IMR-90 (cell line): ENCODE data around the gene DAGLA. TPM values are rescaled to one million over a fixed set of nuclear protein-coding genes. Genes with fewer than 3 reads are reported as not detected.

Experiments used
- ATAC-seq: fragments of 200-7000 bp; cut with Tn5 transposase; 2 replicates; pipeline ENCODE4 v1.9.1; 2020; ENCODE audit warnings: low read depth, mild to moderate bottlenecking, moderate library complexity
- BruUV-seq: library from RNA; stranded (reverse); fragments of 400-500 nt; replicated peaks from 2 replicates; lab custom pipeline; 2021; lab: Mats Ljungman, UMichigan
- CTCF ChIA-PET: fragments of 300-600 bp; formaldehyde crosslinking; extraction: SDS; loops from one replicate; lab custom pipeline; 2021; ENCODE audit warnings: antibody characterized with exemption; lab: Yijun Ruan, JAX
- POLR2A ChIA-PET: fragments of 300-600 bp; sonication (Branson Sonifier 250); formaldehyde crosslinking; loops from one replicate; lab custom pipeline; 2022; ENCODE audit warnings: antibody characterized with exemption; ENCODE audit not compliant: unreplicated experiment; lab: Charles Lee
- DNase-seq: peaks from one replicate; pipeline ENCODE4 v3.0.0; 2013
- H2AFZ ChIP-seq: replicated peaks from 2 replicates; pipeline ENCODE3; 2013; ENCODE audit warnings: low read length, mild to moderate bottlenecking; ENCODE audit not compliant: poor library complexity
- H2AK5ac ChIP-seq: 2 replicates; pipeline ENCODE4 v1.6.1; 2013; ENCODE audit warnings: low read depth, low read length, inconsistent platforms
- H2AK9ac ChIP-seq: replicated peaks from 2 replicates; pipeline ENCODE3; 2013; ENCODE audit warnings: mild to moderate bottlenecking, low read depth, low read length, moderate library complexity; ENCODE audit not compliant: poor library complexity
- H2BK120ac ChIP-seq: 2 replicates; pipeline ENCODE4 v1.6.1; 2013; ENCODE audit warnings: low read depth, low read length, inconsistent platforms
- H2BK15ac ChIP-seq: 3 replicates; pipeline ENCODE4 v1.6.1; 2013; ENCODE audit warnings: low read depth, low read length, inconsistent platforms
- H2BK20ac ChIP-seq: 2 replicates; pipeline ENCODE4 v1.6.1; 2013; ENCODE audit warnings: low read depth, mild to moderate bottlenecking, inconsistent platforms, low read length, moderate library complexity
- H2BK5ac ChIP-seq: 2 replicates; pipeline ENCODE4 v1.6.1; 2013; ENCODE audit warnings: mild to moderate bottlenecking, low read depth, low read length, inconsistent platforms; ENCODE audit not compliant: poor library complexity, severe bottlenecking
- H3K14ac ChIP-seq: replicated peaks from 2 replicates; pipeline ENCODE4 v1.6.1; 2013; ENCODE audit warnings: low read depth, low read length, inconsistent platforms
- H3K18ac ChIP-seq: 2 replicates; pipeline ENCODE4 v1.6.1; 2013; ENCODE audit warnings: low read depth, low read length, control low read depth
- H3K23ac ChIP-seq: 2 replicates; pipeline ENCODE4 v1.6.1; 2013; ENCODE audit warnings: low read depth, low read length, inconsistent platforms
- H3K27ac ChIP-seq: 2 replicates; pipeline ENCODE4 v1.5.1; 2013; ENCODE audit warnings: mild to moderate bottlenecking, control low read depth, low read length; ENCODE audit not compliant: insufficient read depth
- H3K27me3 ChIP-seq: 2 replicates; pipeline ENCODE4 v1.6.1; 2013; ENCODE audit warnings: low read length; ENCODE audit not compliant: control insufficient read depth, insufficient read depth
- H3K36me3 ChIP-seq: 2 replicates; pipeline ENCODE4 v1.6.1; 2013; ENCODE audit warnings: low read length, mixed read lengths; ENCODE audit not compliant: control insufficient read depth, insufficient read depth
- H3K4ac ChIP-seq: 2 replicates; pipeline ENCODE4 v1.6.1; 2013; ENCODE audit warnings: low read depth, low read length, inconsistent platforms
- H3K4me1 ChIP-seq: 2 replicates; pipeline ENCODE4 v1.6.1; 2013; ENCODE audit warnings: low read length, mixed read lengths; ENCODE audit not compliant: control insufficient read depth, insufficient read depth
- H3K4me2 ChIP-seq: 2 replicates; pipeline ENCODE4 v1.6.1; 2013; ENCODE audit warnings: low read depth, mild to moderate bottlenecking, control low read depth, low read length, moderate library complexity
- H3K4me3 ChIP-seq: 2 replicates; pipeline ENCODE4 v1.5.1; 2013; ENCODE audit warnings: low read depth, mild to moderate bottlenecking, control low read depth, low read length, moderate library complexity; ENCODE audit not compliant: insufficient read depth
- H3K56ac ChIP-seq: 2 replicates; pipeline ENCODE4 v1.6.1; 2013; ENCODE audit warnings: low read length, inconsistent platforms; ENCODE audit not compliant: insufficient read depth; ENCODE audit errors: extremely low read depth
- H3K79me1 ChIP-seq, 2 experiments: 2 replicates each; pipeline ENCODE4 v1.6.1; 2013; ENCODE audit warnings: low read length in 2 of 2, inconsistent platforms in 1 of 2, low read depth in 1 of 2
- H3K9ac ChIP-seq: 2 replicates; pipeline ENCODE4 v1.6.1; 2013; ENCODE audit warnings: low read depth, low read length, control low read depth
- H3K9me1 ChIP-seq: 2 replicates; pipeline ENCODE4 v1.6.1; 2013; ENCODE audit warnings: low read length, inconsistent platforms; ENCODE audit not compliant: insufficient read depth
- H3K9me3 ChIP-seq: 2 replicates; pipeline ENCODE4 v1.6.1; 2013; ENCODE audit warnings: low read length; ENCODE audit not compliant: control insufficient read depth, insufficient read depth
- H4K20me1 ChIP-seq: 2 replicates; pipeline ENCODE4 v1.6.1; 2013; ENCODE audit warnings: low read length, inconsistent platforms; ENCODE audit not compliant: insufficient read depth
- H4K5ac ChIP-seq: 2 replicates; pipeline ENCODE4 v1.6.1; 2013; ENCODE audit warnings: mild to moderate bottlenecking, low read depth, low read length, control low read depth
- H4K8ac ChIP-seq, 2 experiments: 2 replicates each; pipeline ENCODE4 v1.6.1; 2013; ENCODE audit warnings: low read depth in 2 of 2, low read length in 2 of 2, control low read depth in 1 of 2, inconsistent platforms in 1 of 2
- H4K91ac ChIP-seq: 2 replicates; pipeline ENCODE4 v1.6.1; 2013; ENCODE audit warnings: low read depth, low read length, inconsistent platforms; ENCODE audit not compliant: insufficient read depth
- BHLHE40 ChIP-seq: fragments of 150-350 bp; IDR thresholded peaks from 2 replicates; pipeline ENCODE4 v1.6.1; 2016; ENCODE audit warnings: mild to moderate bottlenecking, low read depth, low read length
- CEBPB ChIP-seq: IDR thresholded peaks from 2 replicates; pipeline ENCODE4 v1.6.1; 2012; ENCODE audit warnings: low read depth, low read length, improper control_type of control experiment
- CHD1 ChIP-seq: IDR thresholded peaks from 2 replicates; pipeline ENCODE4 v1.6.1; 2012; ENCODE audit warnings: low read depth, low read length, improper control_type of control experiment
- FOS ChIP-seq: fragments of 150-350 bp; IDR thresholded peaks from 2 replicates; pipeline ENCODE4 v1.6.1; 2016; ENCODE audit warnings: low read depth, low read length
- MAFK ChIP-seq: IDR thresholded peaks from 2 replicates; pipeline ENCODE4 v1.6.1; 2012; ENCODE audit warnings: low read depth, low read length, improper control_type of control experiment
- MAZ ChIP-seq: IDR thresholded peaks from 2 replicates; pipeline ENCODE4 v1.6.1; 2012; ENCODE audit warnings: low read depth, mild to moderate bottlenecking, low read length, improper control_type of control experiment, moderate library complexity, borderline replicate concordance
- MXI1 ChIP-seq: IDR thresholded peaks from 2 replicates; pipeline ENCODE4 v1.6.1; 2012; ENCODE audit warnings: low read depth, mild to moderate bottlenecking, low read length, moderate library complexity, borderline replicate concordance
- NFE2L2 ChIP-seq: fragments of 150-350 bp; IDR thresholded peaks from 2 replicates; pipeline ENCODE4 v1.6.1; 2016; ENCODE audit warnings: low read depth, mild to moderate bottlenecking, low read length
- POLR2A ChIP-seq: IDR thresholded peaks from 2 replicates; pipeline ENCODE4 v1.6.1; 2012; ENCODE audit warnings: mild to moderate bottlenecking, low read depth, low read length
- RAD21 ChIP-seq: IDR thresholded peaks from 2 replicates; pipeline ENCODE4 v1.6.1; 2012; ENCODE audit warnings: low read length, improper control_type of control experiment
- RCOR1 ChIP-seq: IDR thresholded peaks from 2 replicates; pipeline ENCODE4 v1.6.1; 2012; ENCODE audit warnings: mild to moderate bottlenecking, low read length, improper control_type of control experiment; ENCODE audit not compliant: insufficient replicate concordance
- RFX5 ChIP-seq: IDR thresholded peaks from 2 replicates; pipeline ENCODE4 v1.8.0; 2012; ENCODE audit warnings: low read depth, mild to moderate bottlenecking, low read length, moderate library complexity
- SMC3 ChIP-seq: fragments of 150-350 bp; IDR thresholded peaks from 2 replicates; pipeline ENCODE4 v1.6.1; 2016; ENCODE audit warnings: low read depth, mild to moderate bottlenecking, antibody characterized with exemption, low read length, moderate library complexity
- whole genome bisulfite sequencing, 2 experiments: methylation state at CpG; one replicate each; pipeline versions ENCODE4 v1.1.5 to v1.1.7; 2013; ENCODE audit warnings: missing lambda C conversion rate in 2 of 2; ENCODE audit not compliant: insufficient read length in 1 of 2; ENCODE audit errors: extremely low coverage in 2 of 2; 5-methylcytosine and 5-hydroxymethylcytosine counted together
- dilution Hi-C: fragments of 300-500 bp; cut with HindIII; formaldehyde crosslinking; loops from one replicate; pipeline ENCODE4 v1.14.3; 2018; ENCODE audit warnings: low sequenced_read_pairs; ENCODE audit not compliant: unreplicated experiment
- in situ Hi-C: fragments of 300-500 bp; cut with MboI; formaldehyde crosslinking; loops from 3 replicates; pipeline ENCODE4 v1.14.3; 2019; ENCODE audit warnings: low sequenced_read_pairs, inconsistent platforms, mixed read lengths
- intact Hi-C: fragments of 100-400 bp; cut with micrococcal nuclease; formaldehyde crosslinking; loops from 2 replicates; pipeline ENCODE4 v1.10.0; 2022
- polyA plus RNA-seq, 3 experiments: library from polyadenylated mRNA; depleted of rRNA; stranded (reverse); fragments of >200 nt; gene quantifications; 2 replicates each; pipeline ENCODE4 v1.2.3, GENCODE V29; 2012; ENCODE audit warnings: low replicate concordance in 1 of 3
- total RNA-seq: library from RNA; depleted of rRNA; stranded (reverse); fragments of >200 nt; gene quantifications from 2 replicates; pipeline ENCODE4 v1.2.3, GENCODE V29; 2012
- TF ChIP-seq, protein P1 (sequence below): fragments of 150-350 bp; IDR thresholded peaks from 2 replicates; pipeline ENCODE4 v1.6.1; 2017; ENCODE audit warnings: mild to moderate bottlenecking, antibody characterized with exemption, low read length, low read depth
- TF ChIP-seq, protein P2 (sequence below): fragments of 150-350 bp; IDR thresholded peaks from 2 replicates; pipeline ENCODE4 v1.6.1; 2016; ENCODE audit warnings: low read depth, mild to moderate bottlenecking, low read length, moderate library complexity, borderline replicate concordance
- TF ChIP-seq, protein P3 (sequence below): conservative IDR thresholded peaks from 2 replicates; pipeline ENCODE4 v1.5.1; 2012; ENCODE audit warnings: mild to moderate bottlenecking, low read depth, low read length, improper control_type of control experiment

The DAGLA gene
- total and polyA plus RNA-seq, 2 of the 4 experiments (the other 2 are of a cell fraction), result 0.90 to 3.8 TPM

DNA sequence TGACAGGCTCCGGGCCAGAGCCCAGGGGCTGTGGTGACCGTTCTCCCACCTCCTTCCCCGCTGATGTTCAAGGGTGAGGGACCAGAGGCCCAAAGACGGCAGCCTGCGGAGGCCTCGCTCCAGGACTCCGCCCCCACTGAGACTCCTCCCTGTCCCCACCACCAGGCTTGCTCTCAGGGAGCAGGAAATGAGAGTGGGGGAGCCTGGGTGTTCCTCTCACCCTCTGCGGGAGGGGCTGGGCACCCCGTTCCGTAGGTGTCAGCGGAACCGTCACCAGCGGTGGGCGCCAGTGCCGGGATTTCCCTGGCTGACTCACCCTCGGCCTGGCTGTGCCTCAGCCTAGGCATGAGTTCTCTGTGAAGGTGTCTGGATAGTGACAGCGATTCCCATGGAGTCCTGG, 15.7 kb downstream of the DAGLA start:
- H3K27me3 ChIP-seq, result peaks cover 9% of the 10 kb centered on the region; the same call in 1 of the 2 replicates
- no peak overlapping the region for H4K5ac ChIP-seq
- no TSS peak for BruUV-seq
- H3K79me1 ChIP-seq, result no peaks in the 10 kb centered on the region
- peak; percentile 77 for ATAC-seq
- H4K20me1 ChIP-seq, result no peaks in the 10 kb centered on the region
- TF ChIP-seq FOS, result peak; percentile 91
- 0 out of 2 replicates have a peak, but pooled peaks have one; percentile 37 for TF ChIP-seq MXI1
- TF ChIP-seq RFX5, result no peak
- TF ChIP-seq MAZ, result peak; percentile 87
- TF ChIP-seq CHD1, result no peak
- TF ChIP-seq, protein P1, sequence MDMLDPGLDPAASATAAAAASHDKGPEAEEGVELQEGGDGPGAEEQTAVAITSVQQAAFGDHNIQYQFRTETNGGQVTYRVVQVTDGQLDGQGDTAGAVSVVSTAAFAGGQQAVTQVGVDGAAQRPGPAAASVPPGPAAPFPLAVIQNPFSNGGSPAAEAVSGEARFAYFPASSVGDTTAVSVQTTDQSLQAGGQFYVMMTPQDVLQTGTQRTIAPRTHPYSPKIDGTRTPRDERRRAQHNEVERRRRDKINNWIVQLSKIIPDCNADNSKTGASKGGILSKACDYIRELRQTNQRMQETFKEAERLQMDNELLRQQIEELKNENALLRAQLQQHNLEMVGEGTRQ, result no peak
- no peak for TF ChIP-seq CEBPB
- no peak for TF ChIP-seq RCOR1
- TF ChIP-seq MAFK, result no peak; the same call in 1 of the 2 replicates
- TF ChIP-seq, protein P2, sequence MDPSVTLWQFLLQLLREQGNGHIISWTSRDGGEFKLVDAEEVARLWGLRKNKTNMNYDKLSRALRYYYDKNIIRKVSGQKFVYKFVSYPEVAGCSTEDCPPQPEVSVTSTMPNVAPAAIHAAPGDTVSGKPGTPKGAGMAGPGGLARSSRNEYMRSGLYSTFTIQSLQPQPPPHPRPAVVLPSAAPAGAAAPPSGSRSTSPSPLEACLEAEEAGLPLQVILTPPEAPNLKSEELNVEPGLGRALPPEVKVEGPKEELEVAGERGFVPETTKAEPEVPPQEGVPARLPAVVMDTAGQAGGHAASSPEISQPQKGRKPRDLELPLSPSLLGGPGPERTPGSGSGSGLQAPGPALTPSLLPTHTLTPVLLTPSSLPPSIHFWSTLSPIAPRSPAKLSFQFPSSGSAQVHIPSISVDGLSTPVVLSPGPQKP, result no peak
- TF ChIP-seq NFE2L2, result no peak
- no peak for TF ChIP-seq SMC3
- TF ChIP-seq, protein P3, sequence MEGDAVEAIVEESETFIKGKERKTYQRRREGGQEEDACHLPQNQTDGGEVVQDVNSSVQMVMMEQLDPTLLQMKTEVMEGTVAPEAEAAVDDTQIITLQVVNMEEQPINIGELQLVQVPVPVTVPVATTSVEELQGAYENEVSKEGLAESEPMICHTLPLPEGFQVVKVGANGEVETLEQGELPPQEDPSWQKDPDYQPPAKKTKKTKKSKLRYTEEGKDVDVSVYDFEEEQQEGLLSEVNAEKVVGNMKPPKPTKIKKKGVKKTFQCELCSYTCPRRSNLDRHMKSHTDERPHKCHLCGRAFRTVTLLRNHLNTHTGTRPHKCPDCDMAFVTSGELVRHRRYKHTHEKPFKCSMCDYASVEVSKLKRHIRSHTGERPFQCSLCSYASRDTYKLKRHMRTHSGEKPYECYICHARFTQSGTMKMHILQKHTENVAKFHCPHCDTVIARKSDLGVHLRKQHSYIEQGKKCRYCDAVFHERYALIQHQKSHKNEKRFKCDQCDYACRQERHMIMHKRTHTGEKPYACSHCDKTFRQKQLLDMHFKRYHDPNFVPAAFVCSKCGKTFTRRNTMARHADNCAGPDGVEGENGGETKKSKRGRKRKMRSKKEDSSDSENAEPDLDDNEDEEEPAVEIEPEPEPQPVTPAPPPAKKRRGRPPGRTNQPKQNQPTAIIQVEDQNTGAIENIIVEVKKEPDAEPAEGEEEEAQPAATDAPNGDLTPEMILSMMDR, result 0 out of 2 replicates have a peak, but pooled peaks have one; percentile 9
- peak; percentile 67 for TF ChIP-seq BHLHE40
- no peak for TF ChIP-seq POLR2A
- peak; percentile 13; the same call in 1 of the 2 replicates for TF ChIP-seq RAD21
- peak overlapping the region; percentile 87 for H2AFZ ChIP-seq
- H3K14ac ChIP-seq, result no peak overlapping the region
- peaks cover 12% of the 10 kb centered on the region for H3K4me1 ChIP-seq
- H2BK120ac ChIP-seq, result no peak overlapping the region
- no peak overlapping the region for H4K91ac ChIP-seq
- H3K9me1 ChIP-seq, result no peaks in the 10 kb centered on the region
- no peak overlapping the region for H3K4ac ChIP-seq
- peak overlapping the region; percentile 66 for H2AK9ac ChIP-seq
- peak overlapping the region in 1 of 2 experiments; percentile 36; a peak in 1 of 4 replicates for H4K8ac ChIP-seq
- H3K27ac ChIP-seq, result no peak overlapping the region
- H3K18ac ChIP-seq, result no peak overlapping the region
- no peak overlapping the region for H2BK20ac ChIP-seq
- no peak overlapping the region for H3K23ac ChIP-seq
- CTCF ChIA-PET, result no interaction called here
- no peak overlapping the region for H2AK5ac ChIP-seq
- no peak overlapping the region for H2BK15ac ChIP-seq
- H3K36me3 ChIP-seq, result no peaks in the 10 kb centered on the region
- WGBS, 2 experiments, result 0% methylated on average over 2 of the region's 17 CpGs; no CpG with 5 or more reads in 1 of the 2 experiments
- in situ Hi-C loops (no loop called here), intact Hi-C loops (no loop called here), dilution Hi-C loops (no loop called here)
- no peaks in the 10 kb centered on the region for H3K9me3 ChIP-seq
- H3K4me2 ChIP-seq, result no peak overlapping the region
- peak; percentile 81 for DNase-seq
- no peak overlapping the region for H3K9ac ChIP-seq
- H3K4me3 ChIP-seq, result no peak overlapping the region
- H3K56ac ChIP-seq, result no peak overlapping the region
- POLR2A ChIA-PET, result no interaction called here
- no peak overlapping the region for H2BK5ac ChIP-seq
